Measurements from ENCODE around the gene ECHDC1. TPM values are rescaled to one million over a fixed set of nuclear protein-coding genes. Genes with fewer than 3 reads are reported as not detected.

Gene ECHDC1
- total RNA-seq, 4 donors from 2014 or later, result 25.8 to 42.4 (median 34.6) TPM

DNA sequence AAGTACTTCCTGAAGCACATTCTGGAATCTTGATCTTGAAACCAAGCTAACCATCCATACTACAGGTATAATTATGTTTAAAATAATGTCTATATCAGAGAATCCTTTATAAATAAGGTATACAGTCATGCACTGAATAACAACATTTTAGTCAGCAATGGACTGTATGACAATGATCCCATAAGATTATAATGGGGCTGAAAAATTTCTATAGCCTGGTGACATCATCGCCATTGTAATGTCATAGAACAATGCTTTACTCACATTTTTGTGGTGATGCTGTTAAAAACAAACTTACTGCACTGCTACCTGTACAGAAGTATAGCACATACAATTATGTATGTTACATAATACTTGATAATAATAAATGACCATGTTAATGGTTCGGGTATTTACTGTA lies 44.9 kb downstream of the ECHDC1 start:
- no peak for TF ChIP-seq POLR2A (IDR thresholded peaks at IDR 0.05)
- TF ChIP-seq, protein P1, sequence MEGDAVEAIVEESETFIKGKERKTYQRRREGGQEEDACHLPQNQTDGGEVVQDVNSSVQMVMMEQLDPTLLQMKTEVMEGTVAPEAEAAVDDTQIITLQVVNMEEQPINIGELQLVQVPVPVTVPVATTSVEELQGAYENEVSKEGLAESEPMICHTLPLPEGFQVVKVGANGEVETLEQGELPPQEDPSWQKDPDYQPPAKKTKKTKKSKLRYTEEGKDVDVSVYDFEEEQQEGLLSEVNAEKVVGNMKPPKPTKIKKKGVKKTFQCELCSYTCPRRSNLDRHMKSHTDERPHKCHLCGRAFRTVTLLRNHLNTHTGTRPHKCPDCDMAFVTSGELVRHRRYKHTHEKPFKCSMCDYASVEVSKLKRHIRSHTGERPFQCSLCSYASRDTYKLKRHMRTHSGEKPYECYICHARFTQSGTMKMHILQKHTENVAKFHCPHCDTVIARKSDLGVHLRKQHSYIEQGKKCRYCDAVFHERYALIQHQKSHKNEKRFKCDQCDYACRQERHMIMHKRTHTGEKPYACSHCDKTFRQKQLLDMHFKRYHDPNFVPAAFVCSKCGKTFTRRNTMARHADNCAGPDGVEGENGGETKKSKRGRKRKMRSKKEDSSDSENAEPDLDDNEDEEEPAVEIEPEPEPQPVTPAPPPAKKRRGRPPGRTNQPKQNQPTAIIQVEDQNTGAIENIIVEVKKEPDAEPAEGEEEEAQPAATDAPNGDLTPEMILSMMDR (IDR thresholded peaks at IDR 0.05), result no peak
- DNase-seq (ENCODE audit: low spot score in 2 of 2), result no peak
- no peak overlapping the region for H3K4me3 ChIP-seq (ENCODE audit: low read depth, poor library complexity, severe bottlenecking)
- 74 to 89% methylated on average over 2 of the region's 2 CpGs for WGBS, 2 donors
- intact Hi-C loops (cut with DNase I; ENCODE audit: low total_unique reads), result loop anchor here (10.0 kb wide), 1 partner anchor 226 kb away; no protein-coding TSS in a partner anchor

- no peak for TF ChIP-seq POLR2A (IDR thresholded peaks at IDR 0.05)
- TF ChIP-seq, protein P1 (IDR thresholded peaks at IDR 0.05), result no peak
- DNase-seq (ENCODE audit: low spot score in 2 of 2), result no peak
- 91 to 94% methylated on average over 4 of the region's 4 CpGs for WGBS, 2 donors
- no peak overlapping the region for H3K4me3 ChIP-seq (ENCODE audit: low read depth, poor library complexity, severe bottlenecking)
- intact Hi-C loops (cut with DNase I; ENCODE audit: low total_unique reads), result loop anchor here (10.0 kb wide), 1 partner anchor 227 kb away; no protein-coding TSS in a partner anchor
Measured at GRCh38 chr6:127297502-127298070, 45.8 kb downstream of the ECHDC1 start.

DNA sequence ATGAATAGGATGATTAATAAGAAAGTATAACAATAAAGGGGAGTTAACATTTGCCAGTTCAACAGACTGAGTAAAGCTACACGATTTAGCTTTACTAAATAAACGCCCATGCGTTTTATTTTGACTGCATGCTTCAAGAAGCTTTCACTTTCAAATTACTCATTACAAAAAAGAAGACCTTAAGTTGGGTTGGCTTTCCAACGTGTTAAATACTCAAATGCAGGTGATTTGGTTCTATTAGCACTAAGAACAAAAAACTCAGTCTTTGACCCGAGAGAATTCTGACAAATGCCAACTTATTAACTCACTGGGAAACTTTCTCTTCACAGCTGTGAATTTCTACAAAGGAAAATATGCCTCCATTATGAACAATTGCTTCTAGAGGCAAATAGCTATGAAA lies 51.9 kb downstream of the ECHDC1 start:
- WGBS, 2 donors, result 67 to 68% methylated on average over 5 of the region's 5 CpGs
- no peak for DNase-seq (ENCODE audit: low spot score in 2 of 2)
- no peak overlapping the region for H3K4me3 ChIP-seq (ENCODE audit: low read depth, poor library complexity, severe bottlenecking)
- TF ChIP-seq POLR2A (IDR thresholded peaks at IDR 0.05), result no peak
- TF ChIP-seq, protein P1 (IDR thresholded peaks at IDR 0.05), result no peak
- intact Hi-C loops (cut with DNase I; ENCODE audit: low total_unique reads), result loop anchor here (10.0 kb wide), 1 partner anchor 233 kb away; no protein-coding TSS in a partner anchor

GRCh38 chr6:127290391-127291265 lies 52.8 kb downstream of the ECHDC1 start:
- intact Hi-C loops (cut with DNase I; ENCODE audit: low total_unique reads), result loop anchor here (10.0 kb wide), 1 partner anchor 234 kb away; no protein-coding TSS in a partner anchor
- DNase-seq (ENCODE audit: low spot score in 2 of 2), result no peak
- TF ChIP-seq, protein P1 (IDR thresholded peaks at IDR 0.05), result no peak
- no peak for TF ChIP-seq POLR2A (IDR thresholded peaks at IDR 0.05)
- H3K4me3 ChIP-seq (ENCODE audit: low read depth, poor library complexity, severe bottlenecking), result no peak overlapping the region
- WGBS, 2 donors, result 80 to 82% methylated on average over 4 of the region's 4 CpGs

DNA sequence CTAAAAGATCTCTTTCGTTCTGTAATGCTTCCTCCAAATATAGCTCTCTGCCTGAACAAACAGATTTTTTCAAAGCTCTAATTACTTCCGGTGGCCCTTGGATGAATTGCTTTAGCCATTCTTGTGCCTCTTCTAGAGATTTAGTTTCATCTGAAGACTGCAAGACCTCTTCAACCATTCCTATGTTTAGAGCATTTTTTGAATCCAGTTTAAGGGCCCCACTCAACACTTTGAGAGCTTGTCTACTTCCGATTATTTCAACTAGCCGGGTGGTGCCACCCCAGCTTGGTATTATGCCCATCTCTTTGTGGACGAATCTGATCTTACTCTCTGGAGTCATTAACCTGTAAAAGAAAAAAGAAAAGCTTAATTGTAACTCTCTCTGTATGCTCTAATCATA lies 53.5 kb downstream of the ECHDC1 start:
- no peak overlapping the region for H3K4me3 ChIP-seq (ENCODE audit: low read depth, poor library complexity, severe bottlenecking)
- no peak for DNase-seq (ENCODE audit: low spot score in 2 of 2)
- intact Hi-C loops (cut with DNase I; ENCODE audit: low total_unique reads), result loop anchor here (10.0 kb wide), 1 partner anchor 235 kb away; no protein-coding TSS in a partner anchor
- no peak for TF ChIP-seq POLR2A (IDR thresholded peaks at IDR 0.05)
- TF ChIP-seq, protein P1 (IDR thresholded peaks at IDR 0.05), result no peak
- WGBS, 2 donors, result 78 to 79% methylated on average over 5 of the region's 5 CpGs

All from lower leg skin (tissue), 4 donors.